GM12892 (cell line): ENCODE results near the gene EPS8.

Experiments used
- DNase-seq: peaks from one replicate; pipeline ENCODE4 v3.0.0; 2011; ENCODE audit not compliant: insufficient read length
- FAIRE-seq: peaks from 2 replicates; lab custom pipeline; 2011; peaks lifted over from hg19 to GRCh38; lab: Jason Lieb, UNC
- POLR2A ChIP-seq: IDR thresholded peaks from 2 replicates; pipeline ENCODE4 v1.6.1; 2011; ENCODE audit warnings: low read depth, low read length, control low read depth
- POLR2AphosphoS5 ChIP-seq: IDR thresholded peaks from 2 replicates; pipeline ENCODE4 v1.6.1; 2011; ENCODE audit warnings: low read depth, low read length, control low read depth
- TAF1 ChIP-seq: IDR thresholded peaks from 2 replicates; pipeline ENCODE4 v1.6.1; 2011; ENCODE audit warnings: low read depth, mild to moderate bottlenecking, control low read depth, low read length, borderline replicate concordance

The EPS8 gene

GRCh38 chr12:15662983-15663659 lies 126.1 kb downstream of the EPS8 start:
- TF ChIP-seq POLR2A = no peak
- no peak for TF ChIP-seq TAF1
- no peak for TF ChIP-seq POLR2AphosphoS5
- FAIRE-seq (no peak), DNase-seq (no peak)

- FAIRE-seq (no peak), DNase-seq (no peak)
- TF ChIP-seq POLR2AphosphoS5 (no peak), POLR2A (no peak), TAF1 (no peak)
Measured at GRCh38 chr12:15662303-15662980, 126.7 kb downstream of the EPS8 start.

GRCh38 chr12:15651371-15651770 lies 137.8 kb downstream of the EPS8 start:
- DNase-seq (no peak), FAIRE-seq (no peak)
- TF ChIP-seq POLR2A (no peak), TAF1 (no peak), POLR2AphosphoS5 (no peak)

DNA sequence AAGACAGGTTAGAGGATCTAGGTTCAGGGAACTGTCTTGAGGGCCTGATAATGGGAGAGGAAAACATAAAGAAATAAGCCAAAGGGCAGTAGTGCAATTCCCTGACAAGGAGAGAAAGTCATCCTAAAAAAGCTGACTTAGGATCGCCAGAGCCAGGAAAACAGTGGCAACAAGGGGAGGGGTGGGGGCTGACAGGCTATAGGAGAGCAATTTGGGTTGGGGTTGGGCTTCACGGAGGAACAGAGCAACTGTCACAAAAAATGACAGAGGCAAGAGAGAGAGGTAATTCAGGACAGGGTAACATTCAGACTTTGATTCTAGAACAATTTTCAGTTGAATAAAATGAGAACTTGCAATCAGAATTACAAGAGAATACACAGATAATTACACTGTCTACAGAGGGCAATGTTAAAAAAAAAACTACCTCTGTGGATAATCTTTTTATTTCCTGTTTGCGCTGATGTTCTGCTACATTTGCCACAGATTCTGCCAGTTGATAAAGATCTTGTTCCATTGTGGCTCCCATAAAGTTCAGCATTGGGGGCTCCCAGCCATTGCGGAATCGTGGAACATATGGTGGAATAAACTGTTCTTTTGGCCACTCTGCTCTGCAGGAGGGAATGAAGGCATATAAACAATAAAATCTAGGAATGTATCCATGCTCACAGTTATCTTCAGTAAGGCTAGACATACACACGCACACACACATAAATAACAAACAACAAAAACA lies 138.6 kb downstream of the EPS8 start:
- FAIRE-seq = no peak
- no peak for DNase-seq
- TF ChIP-seq TAF1 = no peak
- no peak for TF ChIP-seq POLR2AphosphoS5
- no peak for TF ChIP-seq POLR2A

DNA sequence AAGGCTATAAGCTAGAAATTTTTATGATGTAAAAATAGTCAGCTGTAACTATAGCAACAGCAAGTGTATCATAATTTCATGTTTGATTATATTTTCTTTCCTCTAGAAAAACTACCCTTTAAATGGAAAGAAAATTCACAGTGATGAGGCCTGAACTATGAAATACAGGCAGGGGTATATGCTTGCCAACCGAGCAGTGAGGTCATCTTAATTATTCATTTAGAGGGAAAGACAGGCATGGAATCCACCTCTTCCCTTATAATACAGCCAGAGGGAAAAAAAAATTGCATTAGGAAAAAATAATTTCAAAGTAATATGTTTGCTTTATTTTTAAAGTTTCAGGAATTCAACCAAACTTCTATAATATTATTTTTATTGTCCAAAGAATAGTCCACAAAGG lies 139.8 kb downstream of the EPS8 start:
- TF ChIP-seq POLR2A (no peak), POLR2AphosphoS5 (no peak), TAF1 (no peak)
- FAIRE-seq (no peak), DNase-seq (no peak)

DNA sequence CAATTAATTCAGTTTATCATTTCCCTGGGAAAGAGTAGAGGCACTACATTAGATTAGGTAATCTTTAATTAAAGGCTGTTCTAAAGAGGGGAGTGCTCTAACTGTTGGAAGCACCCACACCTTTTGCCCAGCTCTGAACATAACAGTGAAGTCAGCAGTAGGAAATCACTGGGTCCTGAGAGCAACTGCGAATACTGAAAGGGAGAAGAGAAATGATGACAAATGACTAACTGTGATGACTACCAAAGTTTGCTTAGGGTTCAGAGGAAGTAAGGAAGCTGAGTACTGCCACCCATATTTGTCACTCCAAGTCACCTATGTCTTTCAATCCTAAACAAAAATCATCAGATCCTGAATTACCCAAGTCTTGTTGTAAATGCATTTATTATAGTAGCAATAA lies 140.6 kb downstream of the EPS8 start:
- FAIRE-seq = no peak
- no peak for TF ChIP-seq POLR2A
- no peak for TF ChIP-seq POLR2AphosphoS5
- no peak for TF ChIP-seq TAF1
- DNase-seq = no peak

- TF ChIP-seq POLR2AphosphoS5 (no peak), POLR2A (no peak), TAF1 (no peak)
- FAIRE-seq (no peak), DNase-seq (no peak)
Measured at GRCh38 chr12:15646581-15646980, 142.6 kb downstream of the EPS8 start.

DNA sequence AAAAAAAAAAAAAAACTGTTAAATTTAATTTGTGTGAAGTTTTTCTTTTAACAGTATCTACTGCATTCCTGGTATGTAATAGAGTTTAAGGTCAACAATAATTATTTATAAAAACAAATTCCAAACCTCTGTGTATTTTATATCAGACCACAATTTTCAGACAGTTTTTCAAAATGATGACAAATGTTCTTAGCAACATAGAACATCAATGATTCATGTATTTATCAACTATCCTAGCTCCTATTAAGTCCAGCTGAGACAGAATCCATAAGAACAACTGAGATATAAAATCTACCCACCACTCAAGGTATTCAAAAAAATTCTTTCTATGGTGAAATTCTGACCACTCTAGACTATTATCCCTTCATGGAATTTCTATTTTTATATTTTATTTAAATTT lies 144.5 kb downstream of the EPS8 start:
- TF ChIP-seq POLR2A = no peak
- no peak for TF ChIP-seq TAF1
- no peak for TF ChIP-seq POLR2AphosphoS5
- FAIRE-seq = no peak
- DNase-seq = no peak

DNA sequence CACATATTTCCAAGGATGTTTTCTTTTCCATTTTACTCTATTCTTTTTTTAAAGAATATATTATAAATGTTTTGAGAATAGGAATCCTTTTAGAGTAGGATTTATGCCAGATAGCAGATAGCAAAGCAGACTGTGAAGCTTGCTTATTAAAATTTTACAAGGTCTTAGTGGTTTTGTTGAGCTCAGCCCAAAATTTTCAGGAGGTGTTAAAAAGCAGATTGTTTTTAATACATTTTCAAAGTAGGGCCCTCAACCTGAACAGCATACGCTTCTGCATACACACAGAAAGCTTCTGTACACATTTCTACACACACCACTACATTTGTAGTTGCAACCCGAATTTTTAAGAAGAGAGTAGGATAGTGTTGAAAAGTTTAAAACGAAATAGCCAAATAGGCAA lies 151.0 kb downstream of the EPS8 start:
- DNase-seq (no peak), FAIRE-seq (no peak)
- TF ChIP-seq POLR2A (no peak), POLR2AphosphoS5 (no peak), TAF1 (no peak)

GRCh38 chr12:15636060-15636890 lies 152.9 kb downstream of the EPS8 start:
- TF ChIP-seq POLR2AphosphoS5 (no peak), TAF1 (no peak), POLR2A (no peak)
- FAIRE-seq (no peak), DNase-seq (no peak)

- FAIRE-seq (no peak), DNase-seq (no peak)
- TF ChIP-seq TAF1 (no peak), POLR2AphosphoS5 (no peak), POLR2A (no peak)
Measured at GRCh38 chr12:15634010-15634683, 155.0 kb downstream of the EPS8 start.
